SK-N-SH (cell line): ENCODE results near the gene SPTAN1. TPM values are rescaled to one million over a fixed set of nuclear protein-coding genes. Genes with fewer than 3 reads are reported as not detected.

Source experiments
- CTCF ChIA-PET: fragments of 300-600, 350-600 bp; formaldehyde crosslinking; extraction: SDS; loops from one replicate; lab custom pipeline; 2021; lab: Yijun Ruan, JAX
- POLR2A ChIA-PET: fragments of 350-600 bp; sonication (Branson Sonifier 250); formaldehyde crosslinking; extraction: SDS; loops from one replicate; lab custom pipeline; 2020; ENCODE audit warnings: antibody characterized with exemption, inconsistent platforms; lab: Yijun Ruan, JAX
- DNase-seq: peaks from one replicate; pipeline ENCODE4 v3.0.0; 2012
- H2AFZ ChIP-seq: fragments of 200-600 bp; sonication (generic); 2 replicates; pipeline ENCODE4 v1.8.1; 2016; ENCODE audit warnings: antibody characterized with exemption, mild to moderate bottlenecking, low read depth
- H3F3A ChIP-seq: fragments of 200-600 bp; sonication (generic); replicated peaks from 2 replicates; pipeline ENCODE3; 2016; ENCODE audit warnings: antibody characterized with exemption, mild to moderate bottlenecking; ENCODE audit not compliant: insufficient read depth
- H3K27ac ChIP-seq, 2 experiments: fragments of 200-500 bp in 1 of 2; fragments of 200-600 bp in 1 of 2; sonication (Bioruptor generic) in 1 of 2; sonication (generic), shearing (Covaris generic) in 1 of 2; 2 replicates each; pipeline versions ENCODE4 v1.5.1 to v1.6.1; 2014 to 2016; ENCODE audit warnings: low read depth in 2 of 2, inconsistent platforms in 1 of 2, low read length in 1 of 2, mild to moderate bottlenecking in 1 of 2, mixed read lengths in 1 of 2
- H3K27me3 ChIP-seq: fragments of 200-600 bp; sonication (generic), shearing (Covaris generic); 2 replicates; pipeline ENCODE4 v1.6.1; 2016; ENCODE audit warnings: mixed run types; ENCODE audit not compliant: insufficient read depth
- H3K36me3 ChIP-seq, 2 experiments: fragments of 200-500 bp in 1 of 2; fragments of 200-600 bp in 1 of 2; sonication (Bioruptor generic) in 1 of 2; sonication (generic) in 1 of 2; replicated peaks in 1 of 2; 2 replicates each; pipeline versions ENCODE3 to v1.5.1; 2014 to 2016; ENCODE audit warnings: low read length in 1 of 2, mild to moderate bottlenecking in 1 of 2; ENCODE audit not compliant: insufficient read depth in 2 of 2, control insufficient read depth in 1 of 2
- H3K4me1 ChIP-seq, 2 experiments: fragments of 200-500 bp in 1 of 2; fragments of 200-600 bp in 1 of 2; sonication (Bioruptor generic) in 1 of 2; sonication (generic), shearing (Covaris generic) in 1 of 2; 2 replicates each; pipeline versions ENCODE4 v1.5.1 to v1.6.1; 2014 to 2016; ENCODE audit warnings: low read depth in 1 of 2, low read length in 1 of 2, mixed run types in 1 of 2; ENCODE audit not compliant: insufficient read depth in 2 of 2, control insufficient read depth in 1 of 2
- H3K4me2 ChIP-seq: fragments of 200-600 bp; sonication (generic), shearing (Covaris generic); 2 replicates; pipeline ENCODE4 v1.6.1; 2017; ENCODE audit warnings: mixed run types
- H3K4me3 ChIP-seq, 2 experiments: fragments of 200-500 bp in 1 of 2; fragments of 200-600 bp in 1 of 2; sonication (Bioruptor generic) in 1 of 2; sonication (generic), shearing (Covaris generic) in 1 of 2; 2 replicates each; pipeline versions ENCODE4 v1.5.1 to v1.8.1; 2014 to 2016; ENCODE audit warnings: low read depth in 2 of 2, inconsistent platforms in 1 of 2, low read length in 1 of 2, mild to moderate bottlenecking in 1 of 2, mixed read lengths in 1 of 2, moderate library complexity in 1 of 2
- H3K79me2 ChIP-seq: fragments of 200-600 bp; sonication (generic); 2 replicates; pipeline ENCODE4 v1.8.1; 2017; ENCODE audit warnings: mild to moderate bottlenecking; ENCODE audit not compliant: insufficient read depth
- H3K9ac ChIP-seq: fragments of 200-600 bp; sonication (generic); 2 replicates; pipeline ENCODE4 v1.6.1; 2017; ENCODE audit warnings: mixed run types
- H3K9me2 ChIP-seq: fragments of 200-600 bp; sonication (generic); 2 replicates; pipeline ENCODE4 v1.6.1; 2017; ENCODE audit warnings: mixed run types
- H3K9me3 ChIP-seq: fragments of 200-600 bp; sonication (generic); 2 replicates; pipeline ENCODE4 v1.6.1; 2017; ENCODE audit warnings: mixed run types, mild to moderate bottlenecking, moderate library complexity
- H4K20me1 ChIP-seq: fragments of 200-600 bp; sonication (generic); 2 replicates; pipeline ENCODE4 v1.6.1; 2017; ENCODE audit warnings: mild to moderate bottlenecking, mixed run types; ENCODE audit not compliant: insufficient read depth
- CHD2 ChIP-seq: fragments of 150-350 bp; IDR thresholded peaks from 2 replicates; pipeline ENCODE4 v1.6.1; 2018; ENCODE audit warnings: low read length; ENCODE audit not compliant: partially characterized antibody
- ELF1 ChIP-seq: IDR thresholded peaks from 2 replicates; pipeline ENCODE4 v1.4.0; 2012
- EP300 ChIP-seq, 2 experiments: IDR thresholded peaks; 2 replicates each; pipeline versions ENCODE4 v1.4.0 to v1.6.1; 2012; ENCODE audit warnings: borderline replicate concordance in 1 of 2, low read depth in 1 of 2, low read length in 1 of 2
- FOSL2 ChIP-seq: IDR thresholded peaks from 2 replicates; pipeline ENCODE4 v1.4.0; 2012; ENCODE audit warnings: low read depth, mild to moderate bottlenecking, moderate library complexity, borderline replicate concordance
- FOXJ3 ChIP-seq: sonication (generic); formaldehyde crosslinking; IDR thresholded peaks from 2 replicates; pipeline ENCODE4 v1.5.1; 2020; ENCODE audit warnings: mild to moderate bottlenecking, missing genetic modification reagents
- FOXM1 ChIP-seq: IDR thresholded peaks from 2 replicates; pipeline ENCODE4 v1.4.0; 2012; ENCODE audit warnings: low read depth, mild to moderate bottlenecking
- GABPA ChIP-seq: IDR thresholded peaks from 2 replicates; pipeline ENCODE4 v1.4.0; 2012; ENCODE audit warnings: low read depth, mild to moderate bottlenecking
- IRF3 ChIP-seq: fragments of 150-350 bp; IDR thresholded peaks from 2 replicates; pipeline ENCODE4 v1.6.1; 2016; ENCODE audit warnings: mild to moderate bottlenecking, low read depth, low read length
- MEF2A ChIP-seq: IDR thresholded peaks from 2 replicates; pipeline ENCODE4 v1.4.0; 2012; ENCODE audit warnings: low read depth, borderline replicate concordance
- MXI1 ChIP-seq: IDR thresholded peaks from 2 replicates; pipeline ENCODE4 v1.6.1; 2012; ENCODE audit warnings: mild to moderate bottlenecking, low read depth, low read length, improper control_type of control experiment
- NFIC ChIP-seq: IDR thresholded peaks from 2 replicates; pipeline ENCODE4 v1.4.0; 2012; ENCODE audit warnings: borderline replicate concordance
- NRF1 ChIP-seq: IDR thresholded peaks from 2 replicates; pipeline ENCODE4 v1.6.1; 2012; ENCODE audit warnings: low read depth, mild to moderate bottlenecking, low read length
- POLR2AphosphoS5 ChIP-seq: IDR thresholded peaks from 2 replicates; pipeline ENCODE4 v1.6.1; 2012; ENCODE audit warnings: low read depth, low read length
- RAD21 ChIP-seq: IDR thresholded peaks from 2 replicates; pipeline ENCODE4 v1.6.1; 2012; ENCODE audit warnings: mild to moderate bottlenecking, low read length
- RCOR1 ChIP-seq: fragments of 150-350 bp; IDR thresholded peaks from 2 replicates; pipeline ENCODE4 v1.6.1; 2017; ENCODE audit warnings: antibody characterized with exemption, low read length
- RFX5 ChIP-seq: IDR thresholded peaks from 2 replicates; pipeline ENCODE4 v1.6.1; 2012; ENCODE audit warnings: mild to moderate bottlenecking, improper control_type of control experiment, low read length
- RXRA ChIP-seq: IDR thresholded peaks from 2 replicates; pipeline ENCODE4 v1.4.0; 2012; ENCODE audit warnings: low read depth, mild to moderate bottlenecking, borderline replicate concordance
- SIN3A ChIP-seq: IDR thresholded peaks from 2 replicates; pipeline ENCODE4 v1.6.1; 2012; ENCODE audit warnings: low read depth, mild to moderate bottlenecking, low read length, moderate library complexity, borderline replicate concordance
- SMC3 ChIP-seq: IDR thresholded peaks from 2 replicates; pipeline ENCODE4 v1.6.1; 2012; ENCODE audit warnings: low read depth, low read length, improper control_type of control experiment
- TAF1 ChIP-seq: IDR thresholded peaks from 2 replicates; pipeline ENCODE4 v1.6.1; 2012; ENCODE audit warnings: low read depth, mild to moderate bottlenecking, low read length, moderate library complexity, borderline replicate concordance
- TCF12 ChIP-seq: IDR thresholded peaks from 2 replicates; pipeline ENCODE4 v1.4.0; 2012
- TEAD4 ChIP-seq: IDR thresholded peaks from 2 replicates; pipeline ENCODE4 v1.4.0; 2012; ENCODE audit warnings: mild to moderate bottlenecking, borderline replicate concordance; ENCODE audit not compliant: insufficient read depth
- USF1 ChIP-seq: IDR thresholded peaks from 2 replicates; pipeline ENCODE4 v1.4.0; 2012; ENCODE audit warnings: low read depth, borderline replicate concordance
- YY1 ChIP-seq: IDR thresholded peaks from 2 replicates; pipeline ENCODE4 v1.4.0; 2012; ENCODE audit warnings: low read depth, mild to moderate bottlenecking
- ZBTB33 ChIP-seq: IDR thresholded peaks from 2 replicates; pipeline ENCODE4 v1.4.0; 2012; ENCODE audit warnings: low read depth, borderline replicate concordance
- WGBS: methylation state at CpG from one replicate; pipeline ENCODE4 v1.1.6; 2017; ENCODE audit warnings: low lambda C conversion rate; 5-methylcytosine and 5-hydroxymethylcytosine counted together
- polyA plus RNA-seq, 3 experiments: library from polyadenylated mRNA; depleted of rRNA; stranded (reverse); fragments of >200 nt; gene quantifications; 2 replicates each; pipeline ENCODE4 v1.2.3, GENCODE V29; 2012
- TF ChIP-seq, protein P1 (sequence below): fragments of 200-600 bp; sonication (generic); IDR thresholded peaks from 2 replicates; pipeline ENCODE4 v1.6.1; 2017; ENCODE audit warnings: antibody characterized with exemption, mild to moderate bottlenecking, moderate library complexity
- TF ChIP-seq, protein P2 (sequence below): IDR thresholded peaks from 2 replicates; pipeline ENCODE4; 2012

Gene SPTAN1
- polyA plus RNA-seq (2012; rRNA removed) = 142 and 177 TPM in 2 replicates
- 58.5 and 73.3 TPM in 2 replicates for polyA plus RNA-seq (2012; cell fraction: cytosol; rRNA removed)
- polyA plus RNA-seq (2012; cell fraction: nucleus; rRNA removed) = 515 and 797 TPM in 2 replicates

DNA sequence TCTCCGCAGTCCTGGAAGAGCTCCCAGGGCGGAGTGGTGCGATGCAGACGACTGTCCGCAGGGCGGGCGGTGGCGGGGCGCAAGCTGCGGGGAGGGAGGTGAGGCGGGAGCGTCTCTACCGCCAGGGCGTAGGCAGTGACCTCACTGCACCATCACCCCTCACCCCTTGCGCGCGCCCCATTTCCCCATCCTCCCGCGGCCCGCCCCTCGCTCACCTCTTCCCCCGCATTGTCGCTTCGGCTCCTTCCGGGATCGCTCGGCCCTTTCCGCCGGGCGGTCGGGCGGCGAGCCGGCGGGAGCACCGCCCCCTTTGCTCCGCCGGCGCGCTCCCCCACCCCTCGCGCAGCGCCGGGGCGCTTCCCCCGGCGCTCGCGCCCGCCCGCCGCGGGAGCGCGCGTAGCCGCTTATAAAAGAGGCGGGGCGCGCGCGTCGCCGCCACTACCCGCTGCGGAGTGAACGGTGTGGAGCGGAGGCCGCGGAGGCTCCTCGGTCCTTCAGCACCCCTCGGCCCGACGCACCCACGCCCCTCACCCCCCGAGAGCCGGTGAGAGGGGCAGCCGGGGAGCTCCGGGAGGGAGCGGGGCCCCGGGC, at the start of gene SPTAN1:
TSS of gene SPTAN1 (plus strand) at position 435 of the 591 bp plus-strand sequence. CDS start 14,154 bp downstream, outside the sequence.
- ChIA-PET CTCF (interaction anchor here (0.9 to 2.7 kb wide), 5 partner anchors 9 to 190 kb away, joined by 3 to 8 read pairs (median 4); no protein-coding TSS in a partner anchor), POLR2A (interaction anchor here (0.6 to 3.7 kb wide), 10 partner anchors 9 to 181 kb away, joined by 3 to 15 read pairs (median 3); partner anchors contain the start of genes GLE1 and URM1)
- no peaks in the 10 kb centered on the region for H3K9me3 ChIP-seq
- H4K20me1 ChIP-seq = peaks cover 39% of the 10 kb centered on the region
- H3K4me3 ChIP-seq = peak within 1 kb of the TSS; percentile 85 to 92
- TF ChIP-seq TAF1 (peak; percentile 94; the same call in 1 of the 2 replicates), CHD2 (peak; percentile 45), RCOR1 (no peak), MXI1 (no peak; the same call in 1 of the 2 replicates), MEF2A (no peak), TCF12 (no peak), RXRA (no peak), ELF1 (peak; percentile 71), RAD21 (no peak), TEAD4 (no peak), GABPA (0 out of 2 replicates have a peak, but pooled peaks have one; percentile 6), POLR2AphosphoS5 (peak; percentile 99), FOXM1 (no peak), SMC3 (no peak), NRF1 (peak; percentile 69), NFIC (no peak), ZBTB33 (0 out of 2 replicates have a peak, but pooled peaks have one; percentile 12), EP300 (IDR thresholded peaks at IDR 0.05; ENCODE audit: borderline replicate concordance in 1 of 2, low read depth in 1 of 2, low read length in 1 of 2) (peak in 1 of 2 experiments; percentile 14; a peak in 1 of 4 replicates), YY1 (no peak; the same call in 1 of the 2 replicates), RFX5 (no peak), IRF3 (no peak), USF1 (no peak), FOXJ3 (CRISPR knock-in tag) (no peak), FOSL2 (no peak), SIN3A (peak; percentile 88; the same call in 1 of the 2 replicates)
- TF ChIP-seq, protein P1, sequence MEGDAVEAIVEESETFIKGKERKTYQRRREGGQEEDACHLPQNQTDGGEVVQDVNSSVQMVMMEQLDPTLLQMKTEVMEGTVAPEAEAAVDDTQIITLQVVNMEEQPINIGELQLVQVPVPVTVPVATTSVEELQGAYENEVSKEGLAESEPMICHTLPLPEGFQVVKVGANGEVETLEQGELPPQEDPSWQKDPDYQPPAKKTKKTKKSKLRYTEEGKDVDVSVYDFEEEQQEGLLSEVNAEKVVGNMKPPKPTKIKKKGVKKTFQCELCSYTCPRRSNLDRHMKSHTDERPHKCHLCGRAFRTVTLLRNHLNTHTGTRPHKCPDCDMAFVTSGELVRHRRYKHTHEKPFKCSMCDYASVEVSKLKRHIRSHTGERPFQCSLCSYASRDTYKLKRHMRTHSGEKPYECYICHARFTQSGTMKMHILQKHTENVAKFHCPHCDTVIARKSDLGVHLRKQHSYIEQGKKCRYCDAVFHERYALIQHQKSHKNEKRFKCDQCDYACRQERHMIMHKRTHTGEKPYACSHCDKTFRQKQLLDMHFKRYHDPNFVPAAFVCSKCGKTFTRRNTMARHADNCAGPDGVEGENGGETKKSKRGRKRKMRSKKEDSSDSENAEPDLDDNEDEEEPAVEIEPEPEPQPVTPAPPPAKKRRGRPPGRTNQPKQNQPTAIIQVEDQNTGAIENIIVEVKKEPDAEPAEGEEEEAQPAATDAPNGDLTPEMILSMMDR = no peak
- TF ChIP-seq, protein P2, sequence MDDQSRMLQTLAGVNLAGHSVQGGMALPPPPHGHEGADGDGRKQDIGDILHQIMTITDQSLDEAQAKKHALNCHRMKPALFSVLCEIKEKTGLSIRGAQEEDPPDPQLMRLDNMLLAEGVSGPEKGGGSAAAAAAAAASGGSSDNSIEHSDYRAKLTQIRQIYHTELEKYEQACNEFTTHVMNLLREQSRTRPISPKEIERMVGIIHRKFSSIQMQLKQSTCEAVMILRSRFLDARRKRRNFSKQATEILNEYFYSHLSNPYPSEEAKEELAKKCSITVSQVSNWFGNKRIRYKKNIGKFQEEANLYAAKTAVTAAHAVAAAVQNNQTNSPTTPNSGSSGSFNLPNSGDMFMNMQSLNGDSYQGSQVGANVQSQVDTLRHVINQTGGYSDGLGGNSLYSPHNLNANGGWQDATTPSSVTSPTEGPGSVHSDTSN = no peak
- peaks cover 3 to 11% of the 10 kb centered on the region in 2 experiments for H3K36me3 ChIP-seq
- H3K9me2 ChIP-seq = no peaks in the 10 kb centered on the region
- peaks cover 29 to 40% of the 10 kb centered on the region in 2 experiments for H3K4me1 ChIP-seq
- no CpG with 5 or more reads among the region's 81 CpGs for WGBS
- peak within 1 kb of the TSS; percentile 87 for H3K9ac ChIP-seq
- peaks cover 48% of the 10 kb centered on the region for H3K79me2 ChIP-seq
- H3F3A ChIP-seq = peaks cover 37% of the 10 kb centered on the region
- DNase-seq = peak; percentile 99
- H3K27ac ChIP-seq = peak within 1 kb of the TSS; percentile 76 to 87
- peak within 1 kb of the TSS; percentile 92 for H2AFZ ChIP-seq
- peak within 1 kb of the TSS; percentile 89 for H3K4me2 ChIP-seq
- no peaks in the 10 kb centered on the region for H3K27me3 ChIP-seq
